ENCODE results near the gene BPIFB3.

The BPIFB3 gene

DNA sequence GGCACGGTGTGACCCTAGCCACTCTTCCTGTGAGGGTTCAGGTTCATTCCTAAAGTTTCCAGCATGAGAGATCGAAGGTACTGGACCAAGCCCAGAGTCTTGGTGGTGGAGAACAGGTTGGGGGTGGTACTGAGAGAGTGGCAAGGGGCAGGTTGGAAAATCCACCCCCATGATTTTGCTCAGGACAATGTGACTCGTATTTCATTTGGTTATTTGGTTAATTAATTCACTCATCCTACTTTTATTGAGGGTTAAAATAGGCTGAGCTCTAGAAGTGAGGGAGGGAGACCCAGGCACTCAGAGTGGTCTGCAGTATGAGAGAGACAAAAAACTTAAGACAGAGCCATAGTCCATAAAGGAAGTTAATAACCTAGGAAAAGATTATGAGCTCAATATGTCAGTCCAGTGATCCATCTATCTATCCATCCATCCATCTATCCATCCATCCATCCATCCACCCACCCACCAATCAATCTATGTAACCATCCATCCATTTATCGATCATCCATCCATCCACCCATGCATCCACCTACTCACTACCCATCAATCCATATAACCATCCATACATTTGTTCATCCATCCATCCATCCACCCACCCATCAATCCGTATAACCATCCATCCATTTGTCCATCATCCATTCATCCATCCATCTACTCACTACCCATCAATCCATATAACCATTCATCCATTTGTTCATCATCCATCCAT lies 28.9 kb upstream of the BPIFB3 start:
- Mint-ChIP-seq H3K4me1 (no peaks in the 10 kb centered on the region), H3K9me3 (no peaks in the 10 kb centered on the region), H3K27ac (no peak overlapping the region), H3K27me3 (ENCODE audit: low read depth, poor library complexity) (peaks cover 4% of the 10 kb centered on the region), H3K36me3 (ENCODE audit: low read depth) (no peaks in the 10 kb centered on the region), H3K4me3 (no peak overlapping the region)
- TF ChIP-seq, protein P1, sequence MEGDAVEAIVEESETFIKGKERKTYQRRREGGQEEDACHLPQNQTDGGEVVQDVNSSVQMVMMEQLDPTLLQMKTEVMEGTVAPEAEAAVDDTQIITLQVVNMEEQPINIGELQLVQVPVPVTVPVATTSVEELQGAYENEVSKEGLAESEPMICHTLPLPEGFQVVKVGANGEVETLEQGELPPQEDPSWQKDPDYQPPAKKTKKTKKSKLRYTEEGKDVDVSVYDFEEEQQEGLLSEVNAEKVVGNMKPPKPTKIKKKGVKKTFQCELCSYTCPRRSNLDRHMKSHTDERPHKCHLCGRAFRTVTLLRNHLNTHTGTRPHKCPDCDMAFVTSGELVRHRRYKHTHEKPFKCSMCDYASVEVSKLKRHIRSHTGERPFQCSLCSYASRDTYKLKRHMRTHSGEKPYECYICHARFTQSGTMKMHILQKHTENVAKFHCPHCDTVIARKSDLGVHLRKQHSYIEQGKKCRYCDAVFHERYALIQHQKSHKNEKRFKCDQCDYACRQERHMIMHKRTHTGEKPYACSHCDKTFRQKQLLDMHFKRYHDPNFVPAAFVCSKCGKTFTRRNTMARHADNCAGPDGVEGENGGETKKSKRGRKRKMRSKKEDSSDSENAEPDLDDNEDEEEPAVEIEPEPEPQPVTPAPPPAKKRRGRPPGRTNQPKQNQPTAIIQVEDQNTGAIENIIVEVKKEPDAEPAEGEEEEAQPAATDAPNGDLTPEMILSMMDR (IDR thresholded peaks at IDR 0.05), result no peak
- no peak for DNase-seq

DNA sequence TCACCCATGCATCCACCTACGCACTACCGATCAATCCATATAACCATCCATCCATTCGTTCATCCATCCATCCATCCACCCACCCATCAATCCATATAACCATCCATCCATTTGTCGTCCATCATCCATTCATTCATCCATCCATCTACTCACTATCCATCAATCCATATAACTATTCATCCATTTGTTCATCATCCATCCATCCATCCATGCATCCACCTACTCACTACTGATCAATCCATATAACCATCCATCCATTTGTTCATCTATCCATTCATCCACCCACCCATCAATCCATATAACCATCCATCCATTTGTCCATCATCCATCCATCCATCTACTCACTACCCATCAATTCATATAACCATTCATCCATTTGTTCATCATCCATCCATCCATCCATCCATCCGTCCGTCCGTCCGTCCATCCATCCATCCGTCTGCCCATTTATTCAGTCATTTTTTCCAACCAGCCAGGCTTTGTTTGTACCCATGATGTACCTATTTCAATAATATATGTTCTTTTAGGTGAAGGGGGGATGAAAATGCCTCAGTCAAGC lies 28.3 kb upstream of the BPIFB3 start:
- Mint-ChIP-seq H3K4me3 (no peak overlapping the region), H3K36me3 (ENCODE audit: low read depth) (no peaks in the 10 kb centered on the region), H3K9me3 (no peaks in the 10 kb centered on the region), H3K27me3 (ENCODE audit: low read depth, poor library complexity) (peaks cover 2% of the 10 kb centered on the region), H3K27ac (no peak overlapping the region), H3K4me1 (no peaks in the 10 kb centered on the region)
- TF ChIP-seq, protein P1 (IDR thresholded peaks at IDR 0.05), result no peak
- no peak for DNase-seq

- no peak for DNase-seq
- no peak overlapping the region for H3K27ac Mint-ChIP-seq
- H3K27me3 Mint-ChIP-seq (ENCODE audit: low read depth, poor library complexity), result peaks cover 6% of the 10 kb centered on the region
- no peaks in the 10 kb centered on the region for H3K4me1 Mint-ChIP-seq
- H3K9me3 Mint-ChIP-seq, result no peaks in the 10 kb centered on the region
- H3K4me3 Mint-ChIP-seq, result no peak overlapping the region
- TF ChIP-seq, protein P1 (IDR thresholded peaks at IDR 0.05), result no peak
- no peaks in the 10 kb centered on the region for H3K36me3 Mint-ChIP-seq (ENCODE audit: low read depth)
Observed at GRCh38 chr20:33026072-33026778, 27.5 kb upstream of the BPIFB3 start.

DNA sequence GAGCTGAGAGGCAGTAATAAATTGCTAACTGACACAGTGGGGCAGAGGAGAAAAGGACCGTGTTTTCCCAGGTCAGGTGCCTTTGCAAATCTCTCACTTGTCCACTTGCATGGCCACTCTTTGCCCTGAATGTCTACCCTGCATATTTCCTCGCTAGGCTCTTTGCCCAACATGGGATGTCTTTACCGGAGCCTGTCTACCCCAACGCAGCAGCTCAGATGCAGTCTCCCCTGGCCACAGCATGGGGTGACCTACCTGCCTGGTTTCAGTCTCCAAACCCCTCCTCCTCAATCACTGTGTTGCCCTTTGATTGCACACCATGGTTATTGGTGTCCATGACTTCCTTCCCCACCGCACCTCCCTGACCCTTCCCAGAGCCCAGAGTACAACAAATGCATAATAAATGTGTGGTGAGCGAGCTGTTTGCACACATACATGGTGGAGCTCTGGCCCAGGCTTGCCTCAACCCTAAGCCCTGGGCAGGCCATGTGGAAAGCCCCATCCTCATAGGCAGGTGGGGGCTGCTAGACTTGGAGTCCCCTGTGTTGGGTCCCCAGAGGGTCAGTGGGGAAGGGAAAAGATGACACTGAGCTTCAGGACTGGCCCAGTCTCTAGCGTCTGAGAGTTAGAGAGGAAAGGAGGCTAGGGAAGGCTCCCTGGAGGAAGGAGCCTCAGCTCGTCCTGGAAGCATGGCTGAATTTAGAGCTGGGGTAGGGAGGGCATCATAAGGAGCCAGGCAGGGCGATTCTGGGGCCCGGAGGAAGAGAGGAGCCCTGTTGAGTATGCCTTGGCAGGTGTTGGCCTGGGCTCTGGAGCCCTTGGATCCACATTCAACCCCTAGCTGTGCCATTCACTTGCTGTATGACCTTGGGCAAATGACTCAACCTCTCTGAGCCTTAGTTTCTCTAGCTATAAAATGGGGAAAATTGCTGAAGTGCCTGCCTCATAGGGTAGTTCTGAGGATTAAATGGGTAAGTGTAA lies 26.6 kb upstream of the BPIFB3 start:
- Mint-ChIP-seq H3K4me3 (no peak overlapping the region), H3K36me3 (ENCODE audit: low read depth) (no peaks in the 10 kb centered on the region), H3K27me3 (ENCODE audit: low read depth, poor library complexity) (peaks cover 3% of the 10 kb centered on the region), H3K27ac (no peak overlapping the region), H3K9me3 (no peaks in the 10 kb centered on the region), H3K4me1 (no peaks in the 10 kb centered on the region)
- TF ChIP-seq, protein P1 (IDR thresholded peaks at IDR 0.05), result no peak
- DNase-seq, result no peak

DNA sequence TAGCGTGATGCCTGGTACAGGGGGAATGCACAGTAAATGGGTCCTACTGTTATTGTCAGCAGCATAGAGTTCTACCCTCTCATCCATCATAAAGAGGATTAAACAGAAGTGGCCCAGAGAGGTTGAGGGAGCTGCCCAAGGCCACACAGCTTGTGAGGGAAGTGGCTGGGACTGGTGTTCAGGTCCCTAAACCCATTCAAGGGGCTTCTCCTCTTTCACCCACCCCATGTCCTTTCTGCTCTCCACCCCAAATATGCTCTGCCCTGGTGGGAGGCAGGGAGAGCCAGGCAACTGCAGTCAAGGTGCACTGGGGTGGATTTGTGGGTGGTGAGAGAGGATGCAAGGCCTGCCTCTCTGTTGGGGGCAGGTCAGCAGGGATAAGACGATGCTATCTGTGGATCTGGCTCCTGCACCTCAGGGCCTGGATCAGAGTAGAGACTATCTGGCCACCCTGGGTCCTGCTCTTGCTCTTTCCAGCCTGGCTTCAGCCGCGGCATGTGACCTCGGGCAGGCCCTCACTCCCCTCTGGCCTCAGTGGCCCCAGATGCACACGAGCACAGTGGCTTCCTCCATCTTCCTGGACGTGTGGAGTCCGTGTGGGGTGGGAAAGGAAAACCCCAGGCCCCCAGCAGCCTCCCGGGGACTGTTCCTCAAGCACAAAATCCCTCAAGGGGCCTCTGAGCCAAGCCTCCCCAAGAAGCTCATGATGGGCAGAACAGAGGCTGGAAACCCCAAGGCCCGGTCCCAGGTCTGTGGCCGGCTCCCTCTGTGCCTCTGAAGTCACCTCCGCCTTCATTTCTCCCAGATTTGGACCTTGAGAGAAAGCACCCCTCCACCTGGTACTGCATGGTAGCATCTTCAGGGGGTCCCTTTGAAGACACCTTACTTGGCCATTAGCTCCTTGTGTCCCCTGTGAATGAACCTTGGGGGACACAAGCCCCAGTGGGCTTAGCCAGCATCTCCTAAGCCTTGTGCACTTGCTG lies 25.6 kb upstream of the BPIFB3 start:
- TF ChIP-seq, protein P1 (IDR thresholded peaks at IDR 0.05), result no peak
- Mint-ChIP-seq H3K27me3 (ENCODE audit: low read depth, poor library complexity) (peaks cover 6% of the 10 kb centered on the region), H3K36me3 (ENCODE audit: low read depth) (no peaks in the 10 kb centered on the region), H3K4me1 (no peaks in the 10 kb centered on the region), H3K9me3 (no peaks in the 10 kb centered on the region), H3K4me3 (no peak overlapping the region), H3K27ac (no peak overlapping the region)
- DNase-seq, result no peak

Data from nephron progenitor cell (in vitro differentiated cells).